GM12878 (cell line): ENCODE data around the gene PRSS36. TPM values are rescaled to one million over a fixed set of nuclear protein-coding genes. Genes with fewer than 3 reads are reported as not detected.

ENCODE experiments used
- ATAC-seq: fragments of 200-7000 bp; cut with Tn5 transposase; 3 replicates; pipeline ENCODE4 v1.9.1; 2020; ENCODE audit warnings: mild to moderate bottlenecking, moderate library complexity
- BruUV-seq: library from RNA; stranded (reverse); fragments of 400-500 nt; replicated peaks from 2 replicates; lab custom pipeline; 2021; lab: Mats Ljungman, UMichigan
- CTCF ChIA-PET: fragments of 300-600 bp; sonication (Branson Sonifier 250); formaldehyde crosslinking; extraction: SDS; loops from one replicate; lab custom pipeline; 2021; ENCODE audit warnings: inconsistent platforms; lab: Yijun Ruan, JAX
- POLR2A ChIA-PET: fragments of 350-600 bp; formaldehyde crosslinking; extraction: SDS; loops from one replicate; lab custom pipeline; 2021; ENCODE audit warnings: inconsistent platforms; lab: Charles Lee
- RAD21 ChIA-PET: fragments of 300-600 bp; sonication (Branson Sonifier 250); formaldehyde crosslinking; loops from one replicate; lab custom pipeline; 2023; ENCODE audit warnings: antibody characterized with exemption; ENCODE audit not compliant: unreplicated experiment; lab: Charles Lee
- SMC1A ChIA-PET: fragments of 300-600 bp; sonication (Branson Sonifier 250); formaldehyde crosslinking; loops from one replicate; lab custom pipeline; 2023; ENCODE audit not compliant: unreplicated experiment, uncharacterized antibody; lab: Charles Lee
- DNase-seq: peaks from one replicate; pipeline ENCODE4 v3.0.0-alpha.2; 2011; ENCODE audit warnings: low read depth, low spot score
- FAIRE-seq: peaks from 3 replicates; lab custom pipeline; 2011; peaks lifted over from hg19 to GRCh38; lab: Jason Lieb, UNC
- H2AFZ ChIP-seq: 2 replicates; pipeline ENCODE4 v1.6.0; 2011; ENCODE audit warnings: low read depth, low read length, control low read depth; ENCODE audit not compliant: control insufficient read depth
- H3K27ac ChIP-seq: 2 replicates; pipeline ENCODE4 v1.5.1; 2011; ENCODE audit warnings: control low read depth; ENCODE audit not compliant: control insufficient read depth, insufficient read depth
- H3K27me3 ChIP-seq, 2 experiments: replicated peaks in 1 of 2; 2 replicates each; pipeline versions ENCODE4 v1.6.0 to v1.6.1; 2011; ENCODE audit warnings: low read length in 1 of 2; ENCODE audit not compliant: control insufficient read depth in 2 of 2, insufficient read depth in 2 of 2
- H3K36me3 ChIP-seq, 2 experiments: 2 replicates each; pipeline ENCODE4 v1.5.1; 2011; ENCODE audit warnings: low read length in 1 of 2; ENCODE audit not compliant: control insufficient read depth in 2 of 2, insufficient read depth in 2 of 2
- H3K4me1 ChIP-seq: 2 replicates; pipeline ENCODE4 v1.6.1; 2011; ENCODE audit warnings: mild to moderate bottlenecking, low read length, moderate library complexity, mixed read lengths; ENCODE audit not compliant: control insufficient read depth, insufficient read depth
- H3K4me2 ChIP-seq: 2 replicates; pipeline ENCODE4 v1.6.0; 2011; ENCODE audit warnings: control low read depth; ENCODE audit not compliant: control insufficient read depth, insufficient read depth
- H3K4me3 ChIP-seq: fragments of 200-600 bp; sonication (generic); 2 replicates; pipeline ENCODE4 v1.5.1; 2016
- H3K79me2 ChIP-seq: 2 replicates; pipeline ENCODE4 v1.6.0; 2011; ENCODE audit warnings: low read length; ENCODE audit not compliant: control insufficient read depth, insufficient read depth
- H3K9ac ChIP-seq: 2 replicates; pipeline ENCODE4 v1.8.0; 2011; ENCODE audit warnings: low read length, control low read depth, mixed read lengths; ENCODE audit not compliant: control insufficient read depth, insufficient read depth
- H3K9me3 ChIP-seq: replicated peaks from 3 replicates; pipeline ENCODE4 v1.5.1; 2011; ENCODE audit warnings: mild to moderate bottlenecking, low read length; ENCODE audit not compliant: control insufficient read depth, insufficient read depth
- H4K20me1 ChIP-seq: 2 replicates; pipeline ENCODE4 v1.6.0; 2011; ENCODE audit not compliant: control insufficient read depth, insufficient read depth
- POLR2AphosphoS5 ChIP-seq: IDR thresholded peaks from 2 replicates; pipeline ENCODE4 v1.6.1; 2011; ENCODE audit warnings: mild to moderate bottlenecking, low read length, inconsistent platforms
- ZNF207 ChIP-seq: fragments of 450-650 bp; IDR thresholded peaks from 2 replicates; pipeline ENCODE4 v1.6.1; 2014; ENCODE audit warnings: antibody characterized with exemption, mild to moderate bottlenecking, borderline replicate concordance
- WGBS: methylation state at CpG from one replicate; pipeline ENCODE4 v1.1.6; 2016; ENCODE audit warnings: low lambda C conversion rate; ENCODE audit not compliant: insufficient replicate concordance, insufficient coverage; ENCODE audit errors: missing lambda C conversion rate; 5-methylcytosine and 5-hydroxymethylcytosine counted together
- in situ Hi-C: fragments of 300-500 bp; cut with MboI; formaldehyde crosslinking; loops from 9 replicates; pipeline ENCODE4 v1.14.3; 2018; ENCODE audit warnings: mixed read lengths
- intact Hi-C: fragments of 100-400 bp; cut with micrococcal nuclease; formaldehyde crosslinking; loops from one replicate; pipeline ENCODE4 v1.14.2; 2022; ENCODE audit not compliant: unreplicated experiment
- polyA plus RNA-seq, 11 experiments: library from polyadenylated mRNA; depleted of rRNA in 4 of 11; unstranded in 6 of 11; stranded (reverse) in 5 of 11; fragments of >200 nt; fragmentation: Nextera tagmentation in 4 of 11; fragmentation: Illumina TruSeq in 1 of 11; extraction: Ambion mirVana in 4 of 11; extraction: Trizol in 1 of 11; gene quantifications; 1 replicate in 1 of 11; 2 replicates in 10 of 11; pipeline versions ENCODE4 v1.2.1 to v1.2.3, GENCODE V29; 2011 to 2016; ENCODE audit warnings: inconsistent platforms in 2 of 11, missing spikeins in 2 of 11, low read depth in 1 of 11
- total RNA-seq, 4 experiments: library from RNA; depleted of rRNA in 3 of 4; stranded (reverse); fragments of >200 nt in 3 of 4; fragmentation: Illumina TruSeq in 1 of 4; extraction: Trizol in 1 of 4; gene quantifications; 2 replicates each; pipeline versions ENCODE4 v1.2.1 to v1.2.3, GENCODE V29; 2013 to 2021
- TF ChIP-seq, protein P1 (sequence below): IDR thresholded peaks from 2 replicates; pipeline ENCODE4 v1.6.1; 2011; ENCODE audit warnings: borderline replicate concordance, low read depth, mild to moderate bottlenecking, moderate library complexity, mixed read lengths, low read length; ENCODE audit not compliant: insufficient read depth; ENCODE audit errors: extremely low read length
- TF ChIP-seq, protein P2 (sequence below): fragments of 450-650 bp; formaldehyde crosslinking; IDR thresholded peaks from 2 replicates; pipeline ENCODE4 v1.4.0; 2020; ENCODE audit warnings: mild to moderate bottlenecking, moderate library complexity

Gene PRSS36
- total and polyA plus RNA-seq, 10 of the 15 experiments (the other 5 are each of a cell fraction or from before 2014, with no cell fraction given) = 0.11 to 1.1 (median 0.17) TPM; not detected in 3

DNA sequence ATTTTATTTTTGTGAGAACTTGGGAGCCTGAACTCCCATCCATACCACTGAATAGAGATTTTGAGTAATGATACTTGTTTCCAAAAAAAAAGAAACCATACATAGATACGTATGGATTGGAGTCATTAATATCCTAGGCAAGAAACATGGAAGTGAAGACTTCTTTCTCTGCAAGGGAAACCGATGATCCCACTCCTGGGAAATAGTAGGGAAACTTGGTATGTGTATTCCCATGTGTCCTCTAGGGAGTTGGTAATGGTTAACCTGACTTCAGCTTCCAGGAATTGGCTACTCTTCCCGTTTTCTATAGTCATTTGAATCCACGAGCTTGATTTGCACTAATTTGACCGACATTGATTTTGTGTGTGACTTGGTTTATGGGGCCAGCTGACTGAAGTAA, 35.5 kb upstream of the PRSS36 start:
- intact Hi-C loops (loop anchor here (10.0 kb wide), 1 partner anchor 689 kb away; the partner anchor contains the start of gene ZNF267), in situ Hi-C loops (no loop called here)
- no TSS peak for BruUV-seq
- no peak overlapping the region for H3K27ac ChIP-seq
- WGBS = 80% methylated on average over 5 of the region's 5 CpGs
- FAIRE-seq (no peak), ATAC-seq (no peak), DNase-seq (no peak)
- RAD21 ChIA-PET = interaction anchor here (2.1 kb wide), 1 partner anchor 17 kb away, joined by 8 read pairs; the partner anchor contains the start of gene PYCARD
- no peaks in the 10 kb centered on the region for H3K27me3 ChIP-seq
- no peak overlapping the region; the same call in 1 of the 2 replicates for H3K4me3 ChIP-seq
- CTCF ChIA-PET = interaction anchor here (0.9 to 1.4 kb wide), 2 partner anchors 42 to 43 kb away, joined by 3 read pairs; no protein-coding TSS in a partner anchor
- peaks cover 26% of the 10 kb centered on the region for H4K20me1 ChIP-seq
- H3K9me3 ChIP-seq = no peaks in the 10 kb centered on the region
- H2AFZ ChIP-seq = no peak overlapping the region
- H3K4me2 ChIP-seq = peak overlapping the region; percentile 21; the same call in 1 of the 2 replicates
- H3K36me3 ChIP-seq = peaks cover 35 to 60% of the 10 kb centered on the region in 2 experiments
- peaks cover 81% of the 10 kb centered on the region for H3K79me2 ChIP-seq
- H3K9ac ChIP-seq = no peak overlapping the region
- no peaks in the 10 kb centered on the region; the same call in 1 of the 2 replicates for H3K4me1 ChIP-seq
- POLR2A ChIA-PET = interaction anchor here (0.6 to 1.8 kb wide), 2 partner anchors 13 to 1363 kb away, joined by 4 to 6 read pairs; no protein-coding TSS in a partner anchor
- SMC1A ChIA-PET = interaction anchor here (0.8 to 0.9 kb wide), 2 partner anchors 12 to 274 kb away, joined by 3 read pairs; partner anchors contain the start of gene ARMC5
- TF ChIP-seq, protein P1, sequence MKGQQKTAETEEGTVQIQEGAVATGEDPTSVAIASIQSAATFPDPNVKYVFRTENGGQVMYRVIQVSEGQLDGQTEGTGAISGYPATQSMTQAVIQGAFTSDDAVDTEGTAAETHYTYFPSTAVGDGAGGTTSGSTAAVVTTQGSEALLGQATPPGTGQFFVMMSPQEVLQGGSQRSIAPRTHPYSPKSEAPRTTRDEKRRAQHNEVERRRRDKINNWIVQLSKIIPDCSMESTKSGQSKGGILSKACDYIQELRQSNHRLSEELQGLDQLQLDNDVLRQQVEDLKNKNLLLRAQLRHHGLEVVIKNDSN = no peak
- TF ChIP-seq POLR2AphosphoS5 (0 out of 2 replicates have a peak, but pooled peaks have one; percentile 14), ZNF207 (no peak)
- TF ChIP-seq, protein P2, sequence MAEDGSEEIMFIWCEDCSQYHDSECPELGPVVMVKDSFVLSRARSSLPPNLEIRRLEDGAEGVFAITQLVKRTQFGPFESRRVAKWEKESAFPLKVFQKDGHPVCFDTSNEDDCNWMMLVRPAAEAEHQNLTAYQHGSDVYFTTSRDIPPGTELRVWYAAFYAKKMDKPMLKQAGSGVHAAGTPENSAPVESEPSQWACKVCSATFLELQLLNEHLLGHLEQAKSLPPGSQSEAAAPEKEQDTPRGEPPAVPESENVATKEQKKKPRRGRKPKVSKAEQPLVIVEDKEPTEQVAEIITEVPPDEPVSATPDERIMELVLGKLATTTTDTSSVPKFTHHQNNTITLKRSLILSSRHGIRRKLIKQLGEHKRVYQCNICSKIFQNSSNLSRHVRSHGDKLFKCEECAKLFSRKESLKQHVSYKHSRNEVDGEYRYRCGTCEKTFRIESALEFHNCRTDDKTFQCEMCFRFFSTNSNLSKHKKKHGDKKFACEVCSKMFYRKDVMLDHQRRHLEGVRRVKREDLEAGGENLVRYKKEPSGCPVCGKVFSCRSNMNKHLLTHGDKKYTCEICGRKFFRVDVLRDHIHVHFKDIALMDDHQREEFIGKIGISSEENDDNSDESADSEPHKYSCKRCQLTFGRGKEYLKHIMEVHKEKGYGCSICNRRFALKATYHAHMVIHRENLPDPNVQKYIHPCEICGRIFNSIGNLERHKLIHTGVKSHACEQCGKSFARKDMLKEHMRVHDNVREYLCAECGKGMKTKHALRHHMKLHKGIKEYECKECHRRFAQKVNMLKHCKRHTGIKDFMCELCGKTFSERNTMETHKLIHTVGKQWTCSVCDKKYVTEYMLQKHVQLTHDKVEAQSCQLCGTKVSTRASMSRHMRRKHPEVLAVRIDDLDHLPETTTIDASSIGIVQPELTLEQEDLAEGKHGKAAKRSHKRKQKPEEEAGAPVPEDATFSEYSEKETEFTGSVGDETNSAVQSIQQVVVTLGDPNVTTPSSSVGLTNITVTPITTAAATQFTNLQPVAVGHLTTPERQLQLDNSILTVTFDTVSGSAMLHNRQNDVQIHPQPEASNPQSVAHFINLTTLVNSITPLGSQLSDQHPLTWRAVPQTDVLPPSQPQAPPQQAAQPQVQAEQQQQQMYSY = 0 out of 2 replicates have a peak, but pooled peaks have one; percentile 15
